ENCODE measurements around the gene TOR1AIP2.
A peak's percentile ranks its signal among the peaks of the same experiment; 100 is the strongest.

TOR1AIP2 gene

GRCh38 chr1:179877586-179878265, at the start of gene TOR1AIP2:
TOR1AIP2 (minus strand) TSS chr1:179877803; CDS start chr1:179852665, 25,138 bp downstream.
- peak; percentile 85 for DNase-seq

- DNase-seq = no peak
Measured at GRCh38 chr1:179926850-179927205, 49.2 kb upstream of the TOR1AIP2 start.

- no peak for DNase-seq
Measured at GRCh38 chr1:179925922-179926849, 48.6 kb upstream of the TOR1AIP2 start.

- DNase-seq = no peak
Measured at GRCh38 chr1:179925302-179925701, 47.7 kb upstream of the TOR1AIP2 start.

- DNase-seq = no peak
Measured at GRCh38 chr1:179924268-179924667, 46.7 kb upstream of the TOR1AIP2 start.

- DNase-seq = no peak
Measured at GRCh38 chr1:179923029-179923428, 45.4 kb upstream of the TOR1AIP2 start.

- DNase-seq = no peak
Measured at GRCh38 chr1:179921981-179922872, 44.6 kb upstream of the TOR1AIP2 start.

- DNase-seq = no peak
Measured at GRCh38 chr1:179921472-179921871, 43.9 kb upstream of the TOR1AIP2 start.

GRCh38 chr1:179917601-179918429, 40.2 kb upstream of the TOR1AIP2 start:
- DNase-seq = no peak

GRCh38 chr1:179911812-179912211, 34.2 kb upstream of the TOR1AIP2 start:
- DNase-seq = no peak

- DNase-seq = no peak
Measured at GRCh38 chr1:179910934-179911333, 33.3 kb upstream of the TOR1AIP2 start.

GRCh38 chr1:179889589-179889988, 12.0 kb upstream of the TOR1AIP2 start:
- DNase-seq = no peak

GRCh38 chr1:179888071-179888470, 10.5 kb upstream of the TOR1AIP2 start:
- no peak for DNase-seq

GRCh38 chr1:179883745-179884138, 6.1 kb upstream of the TOR1AIP2 start:
- DNase-seq = no peak

- DNase-seq = peak; percentile 85
Measured at GRCh38 chr1:179883040-179883744, 5.6 kb upstream of the TOR1AIP2 start.

GRCh38 chr1:179882253-179883039, 4.8 kb upstream of the TOR1AIP2 start, which contains the start of gene TOR1AIP1:
TOR1AIP1 (plus strand) TSS chr1:179882285; CDS start chr1:179882503, 218 bp downstream.
- DNase-seq = peak; percentile 99

GRCh38 chr1:179881642-179882252, 4.1 kb upstream of the TOR1AIP2 start:
- DNase-seq = no peak

GRCh38 chr1:179879797-179880196, 2.2 kb upstream of the TOR1AIP2 start:
- DNase-seq = no peak

GRCh38 chr1:179876300-179876715, 1.3 kb downstream of the TOR1AIP2 start:
- DNase-seq = no peak
